Urothelium cell line (cell line): ENCODE results near the gene GMPPA.

Experiments used
- DNase-seq: peaks from one replicate; pipeline ENCODE4 v3.0.0; 2011; ENCODE audit warnings: low spot score, mixed read lengths
- FAIRE-seq: peaks from 2 replicates; lab custom pipeline; 2011; peaks lifted over from hg19 to GRCh38; lab: Jason Lieb, UNC

GMPPA gene

DNA sequence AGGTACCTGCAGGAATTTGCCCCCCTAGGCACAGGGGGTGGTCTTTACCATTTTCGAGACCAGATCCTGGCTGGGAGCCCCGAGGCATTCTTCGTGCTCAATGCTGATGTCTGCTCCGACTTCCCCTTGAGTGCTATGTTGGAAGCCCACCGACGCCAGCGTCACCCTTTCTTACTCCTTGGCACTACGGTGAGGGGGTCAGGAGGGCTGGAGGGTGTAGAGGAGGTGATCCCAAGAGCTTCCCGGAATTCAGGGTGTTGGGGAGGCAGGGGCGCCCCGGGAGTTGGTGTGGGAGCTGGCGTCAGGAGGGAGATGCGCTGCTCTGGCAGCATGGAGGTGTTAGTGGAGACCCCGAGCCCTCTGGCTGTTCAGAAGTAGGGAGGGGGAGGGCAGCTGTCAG lies 3.2 kb downstream of the GMPPA start:
- DNase-seq, result no peak
- no peak for FAIRE-seq

DNA sequence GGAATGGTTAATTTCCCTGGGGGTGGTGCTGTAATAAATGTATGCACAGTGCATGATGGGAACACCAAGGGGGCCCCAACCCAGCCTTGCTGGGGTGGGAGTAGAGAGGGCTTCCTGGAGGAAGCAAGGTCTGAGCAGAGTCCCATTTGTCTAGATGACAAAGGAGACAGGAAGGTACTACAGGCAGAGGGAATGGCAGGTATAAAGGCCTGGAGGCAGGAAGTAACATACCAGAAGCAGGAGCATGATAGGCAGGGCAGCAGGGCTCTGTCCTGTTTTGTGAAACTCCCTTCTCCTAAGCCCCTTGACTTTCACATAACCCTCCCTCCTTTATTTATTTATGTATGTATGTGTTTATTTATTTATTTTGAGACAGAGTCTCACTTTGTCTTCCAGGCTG lies 3.9 kb downstream of the GMPPA start:
- no peak for DNase-seq
- FAIRE-seq, result no peak

DNA sequence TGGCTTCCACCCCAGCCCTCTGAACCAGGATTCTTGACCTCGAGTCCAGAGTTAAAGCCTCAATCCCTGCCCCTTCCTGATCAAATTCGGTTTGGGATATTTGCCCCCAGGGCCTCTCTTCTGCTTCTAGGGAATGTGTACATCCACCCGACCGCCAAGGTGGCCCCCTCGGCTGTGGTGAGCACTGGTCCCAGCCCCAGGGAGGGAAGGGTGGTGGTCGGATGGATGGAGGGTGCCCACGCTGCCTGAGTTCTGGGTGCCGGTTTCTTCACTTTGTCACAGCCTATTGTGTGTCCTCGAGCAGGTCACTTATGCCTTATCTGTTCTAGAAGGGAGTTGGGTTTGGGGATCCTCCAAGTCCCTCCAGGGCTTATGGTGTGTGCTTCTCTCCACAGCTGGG lies 6.9 kb downstream of the GMPPA start:
- FAIRE-seq, result no peak

GRCh38 chr2:219506153-219506801 lies 7.6 kb downstream of the GMPPA start:
- no peak for DNase-seq
- FAIRE-seq, result no peak

More for the DNA sequence above, 6.9 kb downstream of the GMPPA start:
- DNase-seq, result no peak

GRCh38 chr2:219506802-219507526 lies 8.3 kb downstream of the GMPPA start:
- FAIRE-seq (no peak), DNase-seq (no peak)

- FAIRE-seq (no peak), DNase-seq (no peak)
These were observed 9.1 kb downstream of the GMPPA start for GRCh38 chr2:219507581-219508443.

DNA sequence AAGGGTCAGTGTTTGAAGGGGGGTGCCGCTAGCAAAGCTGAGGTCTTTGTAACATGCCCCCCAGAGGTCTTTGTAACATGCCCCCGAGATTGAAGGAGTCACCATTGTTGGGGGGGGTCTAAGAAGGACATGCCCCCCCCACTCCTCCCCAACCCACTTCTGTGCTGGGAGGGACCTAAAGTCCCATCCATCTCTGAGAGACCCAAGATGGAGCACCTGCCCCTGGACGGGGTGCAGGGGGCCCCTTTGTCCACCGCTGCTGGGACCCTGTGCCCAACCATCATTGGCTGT lies 9.7 kb downstream of the GMPPA start:
- no peak for FAIRE-seq
- DNase-seq, result no peak

GRCh38 chr2:219508971-219509779 lies 10.5 kb downstream of the GMPPA start:
- DNase-seq (no peak), FAIRE-seq (peak; percentile 35)

DNA sequence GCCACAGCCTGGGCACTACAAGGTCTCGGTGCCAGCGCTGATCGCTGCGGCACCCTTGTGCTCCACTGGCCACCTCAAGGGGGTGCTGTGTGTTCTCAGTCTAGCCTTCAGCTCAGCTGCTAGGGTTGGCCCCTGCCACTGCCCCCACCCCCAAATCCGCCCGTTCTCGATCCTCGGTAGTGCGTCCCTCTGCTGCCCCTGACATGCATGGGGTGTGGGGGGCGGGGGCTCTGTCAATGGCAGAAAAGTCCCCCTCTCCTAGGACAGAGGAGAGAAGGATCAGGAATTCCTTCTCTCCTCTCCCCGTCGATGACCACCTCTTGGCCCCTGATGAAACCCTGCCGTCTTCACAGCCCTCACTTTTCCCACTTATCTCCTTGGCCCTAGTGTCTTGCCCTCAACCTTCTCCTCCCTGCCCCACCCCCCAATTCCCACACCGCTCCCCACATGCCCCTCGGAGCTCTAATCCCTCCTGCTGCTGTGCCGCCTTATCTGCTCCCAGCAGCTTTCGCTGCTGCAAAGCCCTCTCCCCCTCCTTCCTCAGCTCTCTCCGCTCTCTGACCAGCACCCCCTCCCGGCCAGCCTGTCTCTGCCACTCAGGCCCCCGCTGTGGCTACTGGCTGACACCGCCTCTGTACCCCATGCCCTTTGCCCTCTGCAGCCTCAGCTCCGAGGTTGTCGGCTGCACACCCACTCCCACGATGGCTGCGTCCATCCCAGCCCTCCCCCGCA lies 11.3 kb downstream of the GMPPA start:
- FAIRE-seq, result peak; percentile 42
- peak; percentile 68 for DNase-seq

GRCh38 chr2:219510512-219511135 lies 11.9 kb downstream of the GMPPA start:
- no peak for FAIRE-seq

GRCh38 chr2:219511547-219512325 lies 13.0 kb downstream of the GMPPA start:
- DNase-seq, result no peak
- FAIRE-seq, result no peak

More at GRCh38 chr2:219510512-219511135, 11.9 kb downstream of the GMPPA start:
- DNase-seq, result no peak

DNA sequence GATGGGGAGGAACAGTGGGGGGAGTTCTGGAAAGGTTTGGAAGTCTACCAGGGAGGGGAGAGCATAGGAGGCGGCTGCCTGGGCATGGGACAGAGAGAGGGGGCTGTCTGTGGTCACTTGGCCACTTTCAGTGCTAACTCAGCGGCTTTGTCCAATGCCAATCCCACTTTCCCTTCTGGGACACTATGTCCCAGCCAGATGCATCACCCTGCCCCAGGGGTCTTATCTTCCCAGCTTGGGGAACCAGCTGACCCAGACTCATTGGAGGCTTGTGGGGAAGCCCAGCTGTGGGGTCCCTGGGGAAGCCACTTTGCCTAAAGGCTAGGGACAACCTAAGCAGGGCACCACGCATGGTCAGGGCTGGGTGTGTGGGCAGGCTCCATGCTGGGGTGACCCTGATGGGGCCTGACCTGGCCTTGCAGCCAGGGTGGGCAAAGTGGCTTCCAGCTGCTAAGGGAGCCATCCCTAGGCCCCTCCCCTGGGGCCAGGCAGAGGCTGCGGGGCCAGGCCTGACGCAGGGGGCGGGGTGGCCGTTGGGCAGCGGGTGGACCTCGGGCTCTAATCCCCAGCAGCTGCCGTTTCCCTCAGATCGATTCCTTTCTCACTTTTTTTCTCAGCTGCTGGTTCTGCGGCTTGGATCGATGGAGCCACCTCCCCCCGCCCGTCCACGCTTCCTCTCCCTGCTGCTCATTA lies 14.0 kb downstream of the GMPPA start:
- FAIRE-seq, result no peak
- DNase-seq, result no peak

GRCh38 chr2:219513787-219514186 lies 15.1 kb downstream of the GMPPA start:
- DNase-seq, result no peak
- FAIRE-seq, result no peak

GRCh38 chr2:219514196-219514761 lies 15.6 kb downstream of the GMPPA start, which contains the start of gene ASIC4:
Gene ASIC4, plus strand, starts transcription at chr2:219514482. Its CDS starts 243 bp downstream, at chr2:219514725.
- no peak for FAIRE-seq
- DNase-seq, result no peak

DNA sequence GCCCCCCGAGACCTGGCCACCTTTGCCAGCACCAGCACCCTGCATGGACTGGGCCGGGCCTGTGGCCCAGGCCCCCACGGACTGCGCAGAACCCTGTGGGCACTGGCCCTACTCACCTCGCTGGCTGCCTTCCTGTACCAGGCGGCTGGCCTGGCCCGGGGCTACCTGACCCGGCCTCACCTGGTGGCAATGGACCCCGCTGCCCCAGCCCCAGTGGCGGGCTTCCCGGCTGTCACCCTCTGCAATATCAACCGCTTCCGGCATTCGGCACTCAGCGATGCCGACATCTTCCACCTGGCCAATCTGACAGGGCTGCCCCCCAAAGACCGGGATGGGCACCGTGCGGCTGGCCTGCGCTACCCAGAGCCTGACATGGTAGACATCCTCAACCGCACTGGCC lies 16.1 kb downstream of the GMPPA start:
- FAIRE-seq (no peak), DNase-seq (no peak)

DNA sequence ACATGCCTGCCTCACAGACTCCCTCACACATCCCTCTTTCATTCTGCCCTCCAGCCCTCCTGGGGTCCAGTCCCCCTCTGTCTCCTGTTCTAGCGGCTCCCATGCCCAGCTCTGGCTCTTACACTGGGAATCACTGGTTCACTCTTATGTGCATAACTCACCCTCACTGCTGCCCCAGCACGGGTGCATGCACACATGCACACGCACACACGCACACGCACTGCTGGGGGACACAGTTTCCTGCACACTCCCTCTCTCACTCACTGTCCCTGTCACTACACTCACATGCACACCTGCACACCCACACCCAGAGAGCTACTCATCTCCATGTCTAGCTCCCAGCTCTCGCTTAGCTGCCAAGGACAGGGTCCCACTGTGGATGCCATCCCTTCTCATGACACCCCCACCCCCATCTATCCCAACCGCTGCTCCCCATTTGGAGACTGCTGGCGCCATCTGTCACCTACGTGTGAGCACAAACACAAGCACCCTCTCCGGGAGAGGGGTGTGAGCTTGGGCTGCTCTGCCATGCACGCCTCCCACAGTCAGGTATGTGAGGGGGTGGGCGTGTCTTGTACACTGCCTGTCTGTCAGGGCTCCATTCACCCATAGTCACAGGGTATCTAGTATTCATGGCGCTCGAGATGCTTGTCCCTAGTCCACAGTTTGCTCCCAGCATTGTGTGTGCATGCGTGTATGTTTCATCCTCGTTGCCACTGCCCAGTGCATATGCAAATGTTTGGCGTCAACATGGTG lies 17.4 kb downstream of the GMPPA start:
- DNase-seq (no peak), FAIRE-seq (no peak)

DNA sequence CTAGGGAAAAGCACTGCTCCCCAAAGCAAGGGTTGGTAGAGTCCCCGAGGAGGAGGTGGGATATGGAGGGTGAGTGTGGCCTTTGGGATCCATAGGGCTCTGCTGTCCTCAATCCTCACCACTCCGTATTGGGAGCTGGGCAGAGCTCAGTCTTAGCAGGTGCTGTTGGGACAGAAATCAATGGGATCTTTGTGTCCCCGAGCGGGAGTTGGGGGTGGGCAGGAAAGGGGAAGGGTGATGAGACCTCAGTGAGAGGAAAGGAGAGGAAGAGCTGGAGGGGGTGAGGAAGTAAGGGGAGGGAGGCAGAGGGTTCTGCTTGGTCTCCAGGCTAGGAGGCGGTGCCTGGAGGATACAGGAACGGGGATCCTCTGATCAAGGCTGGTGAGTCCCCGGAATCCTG lies 18.2 kb downstream of the GMPPA start:
- no peak for DNase-seq
- no peak for FAIRE-seq
